Activated CD4-positive, alpha-beta T cell treated with anti-CD3 and anti-CD28 coated beads for 36 hours (primary cell): ENCODE data around the gene LYPD1. TPM values are rescaled to one million over a fixed set of nuclear protein-coding genes. Genes with fewer than 3 reads are reported as not detected.

Source experiments
- ATAC-seq: fragments of 200-7000 bp; cut with Tn5 transposase; one replicate; pipeline ENCODE4 v1.10.0; 2021; ENCODE audit warnings: mild to moderate bottlenecking, moderate library complexity
- CTCF ChIA-PET: fragments of 350-600 bp; sonication (Branson Sonifier 250); formaldehyde crosslinking; loops from one replicate; lab custom pipeline; 2021; ENCODE audit warnings: antibody characterized with exemption; lab: Charles Lee
- POLR2A ChIA-PET: fragments of 350-600 bp; sonication (Branson Sonifier 250); formaldehyde crosslinking; loops from one replicate; lab custom pipeline; 2021; ENCODE audit warnings: antibody characterized with exemption, inconsistent platforms; lab: Charles Lee
- DNase-seq: peaks from one replicate; pipeline ENCODE4 v3.0.0-alpha.2; 2020
- H3K27ac Mint-ChIP-seq: one replicate; pipeline ENCODE4 v1.8.0; 2021; ENCODE audit warnings: mixed read lengths
- H3K27me3 Mint-ChIP-seq: one replicate; pipeline ENCODE4 v1.8.0; 2021; ENCODE audit warnings: mixed read lengths
- H3K36me3 Mint-ChIP-seq: one replicate; pipeline ENCODE4 v1.8.0; 2021; ENCODE audit warnings: low read depth, mixed read lengths
- H3K4me1 Mint-ChIP-seq: one replicate; pipeline ENCODE4 v1.8.0; 2021; ENCODE audit warnings: mixed read lengths
- H3K4me3 Mint-ChIP-seq: one replicate; pipeline ENCODE4 v1.8.0; 2021; ENCODE audit warnings: mild to moderate bottlenecking, moderate library complexity, mixed read lengths
- H3K9me3 Mint-ChIP-seq: one replicate; pipeline ENCODE4 v1.8.0; 2021; ENCODE audit warnings: low read depth, mixed read lengths
- intact Hi-C, 2 experiments: fragments of 100-400 bp; cut with DNase I in 1 of 2; cut with micrococcal nuclease in 1 of 2; formaldehyde crosslinking; loops; one replicate each; pipeline versions ENCODE4 v1.14.2 to v1.15.1; 2022 to 2024; cut with DNase I, micrococcal nuclease
- total RNA-seq, 2 experiments: library from RNA; stranded (reverse); gene quantifications; one replicate each; pipeline ENCODE4 v1.2.3, GENCODE V29; 2021

Gene LYPD1
- total RNA-seq, 2 experiments from 2014 or later, result not detected

DNA sequence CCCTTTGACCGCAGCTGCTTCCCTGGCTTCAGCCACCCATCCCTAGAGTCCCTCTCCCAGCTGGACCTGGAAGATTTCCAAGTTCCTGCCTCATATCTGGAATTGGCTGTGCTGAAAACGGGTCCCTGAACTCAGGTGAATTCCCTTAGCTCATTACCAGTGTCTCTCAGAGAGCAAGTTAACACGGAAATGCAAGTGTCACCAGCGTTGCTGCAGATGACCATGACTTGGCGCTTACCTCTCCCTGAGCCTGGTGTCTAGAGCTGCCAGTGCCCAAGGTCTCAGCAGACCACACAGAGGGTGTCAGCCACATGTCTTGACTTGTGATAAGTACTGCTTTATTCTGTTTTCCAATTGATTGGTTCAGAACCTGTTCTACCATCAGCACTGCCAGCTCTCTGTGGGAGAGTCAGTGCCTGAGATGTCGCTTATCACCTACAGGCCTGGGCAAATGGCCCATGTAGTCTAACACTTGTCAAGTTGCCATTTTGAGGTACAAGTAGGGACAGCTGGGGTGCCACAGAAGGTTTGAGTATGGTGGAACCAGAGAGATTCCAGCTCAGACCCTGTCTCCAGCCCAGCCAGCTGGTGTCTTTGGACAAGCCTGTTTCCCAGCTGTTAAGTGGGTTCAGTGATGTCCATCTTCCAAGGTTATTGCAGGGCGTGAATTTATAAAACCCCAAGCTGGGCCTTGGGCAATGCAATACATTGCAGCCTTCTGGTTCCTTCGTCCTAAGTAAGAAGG lies 48.7 kb downstream of the LYPD1 start:
- no peak for ATAC-seq
- Mint-ChIP-seq H3K27me3 (no peaks in the 10 kb centered on the region), H3K27ac (no peak overlapping the region), H3K9me3 (peaks cover 2% of the 10 kb centered on the region), H3K4me1 (no peaks in the 10 kb centered on the region), H3K4me3 (no peak overlapping the region), H3K36me3 (no peaks in the 10 kb centered on the region)
- POLR2A ChIA-PET, result no interaction called here
- intact Hi-C loops, result no loop called here
- CTCF ChIA-PET, result interaction anchor here (0.7 kb wide), 1 partner anchor 47 kb away, joined by 3 read pairs; no protein-coding TSS in a partner anchor
- DNase-seq, result no peak

DNA sequence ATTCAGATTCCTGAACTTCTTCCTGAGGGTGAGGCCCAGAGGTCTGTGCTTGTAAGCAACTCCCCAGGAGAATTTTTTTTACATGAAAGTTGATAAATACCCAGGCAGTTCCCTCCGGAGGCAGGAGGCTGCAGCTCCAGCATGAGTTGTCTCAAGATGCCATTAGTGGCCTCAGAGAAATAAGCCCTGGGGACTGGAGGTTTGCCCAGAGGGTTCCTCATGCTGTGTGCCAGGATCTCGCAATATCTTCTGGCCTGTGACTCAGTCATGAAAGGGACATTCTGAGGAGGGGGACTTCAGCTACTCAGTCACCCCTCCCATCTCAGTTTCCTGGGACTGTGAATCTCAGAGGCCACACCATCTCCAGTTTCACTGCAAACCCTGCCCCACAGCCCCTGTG lies 49.9 kb downstream of the LYPD1 start:
- POLR2A ChIA-PET, result no interaction called here
- ATAC-seq, result no peak
- Mint-ChIP-seq H3K27me3 (no peaks in the 10 kb centered on the region), H3K4me1 (no peaks in the 10 kb centered on the region), H3K4me3 (no peak overlapping the region), H3K9me3 (peaks cover 2% of the 10 kb centered on the region), H3K36me3 (no peaks in the 10 kb centered on the region), H3K27ac (no peak overlapping the region)
- DNase-seq, result no peak
- intact Hi-C loops, result no loop called here
- CTCF ChIA-PET, result no interaction called here

DNA sequence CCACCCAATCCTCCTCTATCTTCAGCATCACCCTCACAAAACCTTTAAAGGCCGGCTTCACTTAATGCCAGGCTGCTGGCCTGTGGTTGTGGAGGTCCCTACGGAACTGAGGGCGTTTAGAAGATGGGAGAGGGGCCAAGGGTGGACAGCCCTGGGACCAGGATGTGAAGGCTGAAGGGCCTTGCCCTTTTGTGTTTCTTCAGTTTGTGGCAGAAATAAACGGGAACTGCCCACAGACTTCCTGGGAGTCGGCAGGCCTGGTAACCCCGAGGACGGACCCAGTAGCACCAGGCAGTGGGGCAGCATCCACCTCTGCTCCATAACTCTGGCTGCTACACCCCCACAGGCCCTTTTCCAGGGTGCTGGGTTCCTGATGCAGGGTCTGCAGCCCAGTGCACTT lies 51.3 kb downstream of the LYPD1 start:
- ATAC-seq, result no peak
- DNase-seq, result no peak
- H3K27me3 Mint-ChIP-seq, result no peaks in the 10 kb centered on the region
- H3K27ac Mint-ChIP-seq, result no peak overlapping the region
- intact Hi-C loops, result no loop called here
- ChIA-PET POLR2A (no interaction called here), CTCF (no interaction called here)
- no peaks in the 10 kb centered on the region for H3K36me3 Mint-ChIP-seq
- no peak overlapping the region for H3K4me3 Mint-ChIP-seq
- peaks cover 2% of the 10 kb centered on the region for H3K9me3 Mint-ChIP-seq
- H3K4me1 Mint-ChIP-seq, result no peaks in the 10 kb centered on the region

DNA sequence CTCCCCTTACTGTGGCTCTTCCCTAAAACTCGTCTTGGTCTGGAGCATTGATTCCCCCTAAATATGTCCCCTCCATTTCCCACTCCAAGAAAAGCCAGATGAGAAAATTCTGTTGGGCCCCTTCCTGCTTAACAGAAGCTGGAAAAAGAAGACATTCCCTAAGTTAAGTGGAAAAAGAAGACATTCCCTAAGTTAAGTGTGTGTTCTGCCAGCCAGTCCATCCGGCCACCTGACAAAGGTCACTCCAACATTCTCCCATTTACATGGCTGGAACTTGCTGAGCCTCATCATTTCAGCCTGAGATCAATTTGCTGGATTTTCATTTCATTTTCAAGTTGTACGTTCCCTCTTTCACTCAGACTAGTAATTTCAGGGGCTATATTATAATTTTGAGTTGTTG lies 52.0 kb downstream of the LYPD1 start:
- intact Hi-C loops, result no loop called here
- no peaks in the 10 kb centered on the region for H3K4me1 Mint-ChIP-seq
- no peaks in the 10 kb centered on the region for H3K36me3 Mint-ChIP-seq
- H3K4me3 Mint-ChIP-seq, result no peak overlapping the region
- H3K27me3 Mint-ChIP-seq, result no peaks in the 10 kb centered on the region
- DNase-seq, result no peak
- ATAC-seq, result no peak
- H3K27ac Mint-ChIP-seq, result no peak overlapping the region
- CTCF ChIA-PET, result interaction anchor here (0.6 kb wide), 1 partner anchor 107 kb away, joined by 3 read pairs; no protein-coding TSS in a partner anchor
- H3K9me3 Mint-ChIP-seq, result no peaks in the 10 kb centered on the region
- POLR2A ChIA-PET, result no interaction called here

DNA sequence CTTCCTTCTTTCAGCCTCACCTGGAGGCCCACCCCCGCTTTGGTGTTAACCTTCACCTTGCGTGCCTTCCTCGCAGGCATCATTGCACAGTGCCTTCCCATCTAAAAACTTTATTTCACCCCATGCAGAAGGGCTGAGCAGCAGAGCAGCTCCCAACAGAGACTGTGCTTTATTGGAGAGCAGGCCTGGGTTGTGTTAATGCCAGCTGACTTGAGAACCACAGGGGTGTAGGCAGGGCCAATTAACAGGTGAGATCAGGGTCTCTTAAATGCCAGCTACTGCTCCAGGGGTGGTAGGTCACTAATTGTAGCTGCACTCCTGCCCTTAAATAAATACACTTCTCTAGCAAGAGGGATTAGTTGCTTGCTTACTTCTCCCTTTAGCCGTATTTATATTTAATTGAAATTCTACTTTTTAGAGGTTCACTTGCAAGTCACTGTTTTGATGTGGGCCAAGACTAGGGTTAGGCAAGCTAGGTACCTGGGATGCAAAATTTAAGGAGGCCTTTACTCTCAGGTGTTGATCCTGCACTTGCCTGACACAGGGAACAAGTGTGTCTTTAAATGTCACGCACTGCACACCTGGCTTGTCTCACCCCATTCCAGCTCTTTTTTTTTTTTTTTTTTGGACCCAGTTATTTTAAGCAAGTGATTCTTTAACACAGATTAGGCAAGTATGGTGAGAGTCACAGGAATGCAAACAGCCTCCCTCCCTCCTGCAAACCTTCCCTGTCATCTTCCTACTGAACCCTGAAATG lies 54.5 kb downstream of the LYPD1 start:
- ChIA-PET POLR2A (no interaction called here), CTCF (interaction anchor here (0.5 to 0.6 kb wide), 2 partner anchors 66 to 153 kb away, joined by 3 read pairs; no protein-coding TSS in a partner anchor)
- H3K9me3 Mint-ChIP-seq, result no peaks in the 10 kb centered on the region
- H3K4me3 Mint-ChIP-seq, result no peak overlapping the region
- no peak for DNase-seq
- no peaks in the 10 kb centered on the region for H3K27me3 Mint-ChIP-seq
- ATAC-seq, result no peak
- H3K4me1 Mint-ChIP-seq, result no peaks in the 10 kb centered on the region
- intact Hi-C loops, result no loop called here
- H3K36me3 Mint-ChIP-seq, result no peaks in the 10 kb centered on the region
- H3K27ac Mint-ChIP-seq, result no peak overlapping the region

DNA sequence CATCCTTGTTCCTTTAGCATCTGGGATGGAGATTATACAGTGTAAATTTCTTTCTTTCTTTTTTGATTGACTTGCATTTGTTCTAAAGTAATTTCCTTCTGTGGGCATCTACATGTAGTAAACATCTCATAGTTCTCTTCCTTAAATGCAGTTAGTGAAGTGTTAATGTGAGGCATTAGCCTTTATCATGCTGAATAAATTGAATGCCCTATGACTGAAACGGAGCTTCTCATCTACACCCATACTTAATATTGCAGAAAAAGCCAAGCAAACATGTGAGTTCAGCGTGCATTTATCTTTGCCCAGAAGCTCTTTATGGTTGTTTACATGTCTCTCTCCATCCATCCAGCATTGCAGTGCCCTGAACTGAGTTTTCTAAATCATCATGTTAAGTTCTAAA lies 58.3 kb downstream of the LYPD1 start:
- ATAC-seq, result no peak
- ChIA-PET CTCF (interaction anchor here (0.6 kb wide), 1 partner anchor 826 kb away, joined by 3 read pairs; no protein-coding TSS in a partner anchor), POLR2A (no interaction called here)

DNA sequence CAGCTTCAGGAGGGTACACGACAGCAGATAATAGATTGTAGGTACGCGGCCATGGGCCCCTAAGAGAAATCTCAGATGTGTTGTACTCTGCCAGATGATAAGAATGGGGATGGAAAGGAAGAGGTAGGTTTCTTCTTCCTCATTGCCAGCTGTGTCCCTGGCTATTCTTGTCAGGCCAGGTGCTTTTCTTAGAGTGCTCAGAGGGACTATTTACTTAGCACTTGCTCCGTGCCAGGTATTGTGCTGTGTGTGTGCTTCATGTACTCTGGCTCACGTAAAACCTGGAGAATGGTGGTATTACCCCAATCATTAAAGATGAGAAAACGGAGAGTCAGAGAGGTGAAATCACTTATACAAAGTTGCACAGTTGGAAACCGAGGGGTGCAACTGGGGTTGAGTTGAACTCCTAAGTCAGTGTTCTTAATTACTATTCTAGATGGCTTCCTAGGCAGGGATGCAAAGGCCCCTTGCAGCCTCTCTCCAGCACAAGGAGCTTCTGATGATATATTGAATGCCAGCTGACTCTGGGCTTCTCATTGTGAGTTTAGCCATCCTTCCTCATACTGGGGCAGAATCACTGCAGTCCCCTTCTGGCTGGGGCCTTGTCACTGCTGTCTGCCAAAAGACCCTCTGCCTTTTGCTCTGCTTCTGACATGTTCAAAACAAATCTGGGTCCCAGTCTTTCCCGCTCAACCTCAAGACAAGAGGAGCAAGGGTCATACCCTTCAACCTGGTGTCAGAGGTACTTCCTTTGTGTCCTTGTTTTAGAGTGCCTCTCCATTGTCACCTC lies 60.7 kb downstream of the LYPD1 start:
- intact Hi-C loops, result no loop called here
- no peak for DNase-seq
- Mint-ChIP-seq H3K27me3 (no peaks in the 10 kb centered on the region), H3K4me3 (no peak overlapping the region), H3K27ac (no peak overlapping the region), H3K4me1 (no peaks in the 10 kb centered on the region), H3K36me3 (no peaks in the 10 kb centered on the region), H3K9me3 (no peaks in the 10 kb centered on the region)
- CTCF ChIA-PET, result no interaction called here
- POLR2A ChIA-PET, result no interaction called here
- ATAC-seq, result no peak

More for the DNA sequence above, 58.3 kb downstream of the LYPD1 start:
- no peaks in the 10 kb centered on the region for H3K9me3 Mint-ChIP-seq
- H3K36me3 Mint-ChIP-seq, result no peaks in the 10 kb centered on the region
- no peak overlapping the region for H3K27ac Mint-ChIP-seq
- H3K27me3 Mint-ChIP-seq, result no peaks in the 10 kb centered on the region
- H3K4me1 Mint-ChIP-seq, result no peaks in the 10 kb centered on the region
- H3K4me3 Mint-ChIP-seq, result no peak overlapping the region
- no peak for DNase-seq
- intact Hi-C loops, result no loop called here

DNA sequence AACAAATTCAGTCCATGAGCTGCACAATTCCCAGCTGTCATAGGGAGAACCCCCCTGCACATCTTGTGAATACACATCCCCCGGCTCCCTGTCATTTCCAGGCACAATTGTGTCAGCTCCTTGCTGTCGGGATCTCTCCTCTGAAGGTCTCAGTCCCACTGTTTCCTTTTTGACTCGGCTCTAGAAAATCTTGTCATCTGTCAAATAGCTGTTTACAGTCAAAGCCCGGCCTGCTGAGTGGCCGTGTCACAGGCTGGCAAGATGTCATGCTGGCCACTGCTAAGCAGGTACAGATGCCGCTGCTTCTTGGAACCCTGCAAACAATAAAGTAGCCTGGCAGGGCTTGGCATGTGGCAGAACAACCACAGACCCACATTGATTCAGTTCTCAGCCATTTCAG lies 61.7 kb downstream of the LYPD1 start:
- ChIA-PET CTCF (no interaction called here), POLR2A (no interaction called here)
- Mint-ChIP-seq H3K27ac (no peak overlapping the region), H3K27me3 (no peaks in the 10 kb centered on the region), H3K4me3 (no peak overlapping the region), H3K4me1 (no peaks in the 10 kb centered on the region), H3K9me3 (no peaks in the 10 kb centered on the region), H3K36me3 (no peaks in the 10 kb centered on the region)
- intact Hi-C loops, result no loop called here
- DNase-seq (no peak), ATAC-seq (no peak)

DNA sequence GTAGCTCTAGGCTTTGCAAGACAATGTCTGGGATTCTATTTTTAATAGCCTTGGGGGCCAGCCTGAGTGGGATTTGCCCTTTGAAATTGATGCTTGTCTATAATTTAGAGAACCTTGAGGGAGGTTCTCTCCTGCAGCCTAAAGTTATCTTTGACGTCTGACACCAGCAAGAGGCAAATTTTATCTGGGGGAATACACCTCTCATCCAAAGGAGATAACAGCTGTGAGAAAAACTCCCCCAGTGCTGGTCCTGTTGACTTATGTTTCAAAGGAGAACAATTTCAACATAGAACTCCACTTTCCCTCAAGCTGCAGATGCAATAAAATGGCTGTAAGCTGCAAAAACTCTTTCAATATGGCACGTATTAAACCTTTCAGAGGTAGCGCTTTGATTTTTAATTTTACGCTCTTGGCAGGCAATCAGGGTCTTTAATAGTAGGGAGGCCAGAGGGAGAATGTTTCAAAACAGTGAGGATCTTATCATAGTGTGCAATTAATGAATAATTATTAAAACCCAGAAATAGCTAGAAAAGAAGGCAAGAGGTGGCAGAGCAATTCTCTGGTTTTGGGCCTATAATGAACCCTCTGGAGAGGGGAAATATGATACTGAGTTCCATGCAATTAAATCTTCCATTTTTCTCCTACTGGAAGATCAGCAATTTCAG lies 62.4 kb downstream of the LYPD1 start:
- CTCF ChIA-PET, result no interaction called here
- no peak overlapping the region for H3K4me3 Mint-ChIP-seq

DNA sequence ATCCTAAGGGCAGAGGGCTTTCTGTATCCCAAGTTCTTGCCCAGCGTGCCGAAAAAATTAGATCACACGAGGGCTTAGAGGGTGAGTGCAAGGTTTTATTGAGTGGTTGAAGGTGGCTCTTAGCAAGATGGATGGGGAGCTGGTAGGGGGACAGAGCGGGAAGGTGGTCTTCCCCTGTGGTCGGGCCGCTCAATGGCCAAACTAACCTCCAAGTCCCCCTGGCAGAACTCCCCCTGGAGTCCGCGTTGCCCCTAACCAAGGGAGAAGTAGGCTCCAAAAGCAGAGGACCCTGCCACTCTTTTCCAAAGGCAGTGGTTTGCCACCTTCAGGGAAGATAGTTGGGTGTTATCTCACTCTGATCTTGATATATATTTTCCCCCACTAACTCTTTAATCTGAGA lies 63.4 kb downstream of the LYPD1 start:
- H3K9me3 Mint-ChIP-seq, result no peaks in the 10 kb centered on the region
- no peak overlapping the region for H3K27ac Mint-ChIP-seq
- no peaks in the 10 kb centered on the region for H3K4me1 Mint-ChIP-seq
- intact Hi-C loops, result no loop called here
- no peaks in the 10 kb centered on the region for H3K27me3 Mint-ChIP-seq
- no peak for DNase-seq
- no peaks in the 10 kb centered on the region for H3K36me3 Mint-ChIP-seq
- CTCF ChIA-PET, result no interaction called here
- POLR2A ChIA-PET, result no interaction called here
- ATAC-seq, result no peak
- no peak overlapping the region for H3K4me3 Mint-ChIP-seq

More for the DNA sequence above, 62.4 kb downstream of the LYPD1 start:
- intact Hi-C loops, result no loop called here
- DNase-seq, result no peak
- no peak overlapping the region for H3K27ac Mint-ChIP-seq
- no peaks in the 10 kb centered on the region for H3K27me3 Mint-ChIP-seq
- no peak for ATAC-seq
- no peaks in the 10 kb centered on the region for H3K36me3 Mint-ChIP-seq
- POLR2A ChIA-PET, result no interaction called here
- no peaks in the 10 kb centered on the region for H3K4me1 Mint-ChIP-seq
- H3K9me3 Mint-ChIP-seq, result no peaks in the 10 kb centered on the region
